ENCODE results near the gene TMEM176A.

DNA sequence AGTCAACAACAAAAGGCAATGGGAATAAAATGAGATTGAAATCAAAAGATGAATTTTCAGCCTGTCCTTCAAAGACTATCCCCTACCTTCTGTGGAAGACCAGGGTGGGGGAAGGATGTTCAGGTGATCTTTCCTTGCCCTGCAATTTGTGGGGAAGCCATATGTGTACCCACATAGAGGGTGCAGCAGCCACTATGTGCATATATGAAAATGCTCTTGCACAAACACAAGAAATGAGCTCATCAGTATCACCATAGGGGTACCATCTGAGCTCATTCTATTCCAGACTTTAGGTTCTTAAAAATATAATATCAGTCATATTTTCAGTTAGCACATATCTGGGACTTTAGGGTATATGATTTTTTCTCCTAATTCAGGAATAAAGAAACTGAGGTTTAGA, 45.6 kb upstream of the TMEM176A start:
- TF ChIP-seq, protein P1, sequence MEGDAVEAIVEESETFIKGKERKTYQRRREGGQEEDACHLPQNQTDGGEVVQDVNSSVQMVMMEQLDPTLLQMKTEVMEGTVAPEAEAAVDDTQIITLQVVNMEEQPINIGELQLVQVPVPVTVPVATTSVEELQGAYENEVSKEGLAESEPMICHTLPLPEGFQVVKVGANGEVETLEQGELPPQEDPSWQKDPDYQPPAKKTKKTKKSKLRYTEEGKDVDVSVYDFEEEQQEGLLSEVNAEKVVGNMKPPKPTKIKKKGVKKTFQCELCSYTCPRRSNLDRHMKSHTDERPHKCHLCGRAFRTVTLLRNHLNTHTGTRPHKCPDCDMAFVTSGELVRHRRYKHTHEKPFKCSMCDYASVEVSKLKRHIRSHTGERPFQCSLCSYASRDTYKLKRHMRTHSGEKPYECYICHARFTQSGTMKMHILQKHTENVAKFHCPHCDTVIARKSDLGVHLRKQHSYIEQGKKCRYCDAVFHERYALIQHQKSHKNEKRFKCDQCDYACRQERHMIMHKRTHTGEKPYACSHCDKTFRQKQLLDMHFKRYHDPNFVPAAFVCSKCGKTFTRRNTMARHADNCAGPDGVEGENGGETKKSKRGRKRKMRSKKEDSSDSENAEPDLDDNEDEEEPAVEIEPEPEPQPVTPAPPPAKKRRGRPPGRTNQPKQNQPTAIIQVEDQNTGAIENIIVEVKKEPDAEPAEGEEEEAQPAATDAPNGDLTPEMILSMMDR (IDR thresholded peaks at IDR 0.05; ENCODE audit: low read depth, low read length): no peak
- no peak for TF ChIP-seq MYC (IDR thresholded peaks at IDR 0.05; ENCODE audit: low read depth, low read length)
- no peak for TF ChIP-seq POLR2A (IDR thresholded peaks at IDR 0.05; ENCODE audit: extremely low read depth, insufficient read length)

Measured in NB4 (cell line).